ENCODE results near the gene ZNF454.

The ZNF454 gene

DNA sequence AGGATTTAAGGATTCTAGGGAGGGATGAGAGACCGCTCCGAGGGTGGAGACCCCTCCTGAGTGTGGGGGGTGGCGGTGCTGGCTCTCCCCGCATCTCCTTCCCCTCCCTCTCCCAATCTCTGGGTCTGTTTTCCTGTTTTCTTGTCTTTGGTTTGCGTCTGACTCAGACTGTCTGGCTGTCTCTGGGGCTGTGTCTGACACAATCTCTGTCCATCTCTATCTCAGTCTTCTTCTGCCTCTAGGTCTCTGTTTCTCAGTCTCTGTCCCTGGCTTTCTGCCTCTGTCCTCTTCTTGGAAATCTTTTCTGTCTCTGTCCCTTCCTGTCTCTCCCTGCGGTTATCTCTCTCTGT, 54.3 kb downstream of the ZNF454 start:
- peak; percentile 7 for DNase-seq
- in situ Hi-C loops (cut with HindIII; ENCODE audit: low pct_ligation_motif_present, low sequenced_read_pairs) = no loop called here
- TF ChIP-seq, protein P1, sequence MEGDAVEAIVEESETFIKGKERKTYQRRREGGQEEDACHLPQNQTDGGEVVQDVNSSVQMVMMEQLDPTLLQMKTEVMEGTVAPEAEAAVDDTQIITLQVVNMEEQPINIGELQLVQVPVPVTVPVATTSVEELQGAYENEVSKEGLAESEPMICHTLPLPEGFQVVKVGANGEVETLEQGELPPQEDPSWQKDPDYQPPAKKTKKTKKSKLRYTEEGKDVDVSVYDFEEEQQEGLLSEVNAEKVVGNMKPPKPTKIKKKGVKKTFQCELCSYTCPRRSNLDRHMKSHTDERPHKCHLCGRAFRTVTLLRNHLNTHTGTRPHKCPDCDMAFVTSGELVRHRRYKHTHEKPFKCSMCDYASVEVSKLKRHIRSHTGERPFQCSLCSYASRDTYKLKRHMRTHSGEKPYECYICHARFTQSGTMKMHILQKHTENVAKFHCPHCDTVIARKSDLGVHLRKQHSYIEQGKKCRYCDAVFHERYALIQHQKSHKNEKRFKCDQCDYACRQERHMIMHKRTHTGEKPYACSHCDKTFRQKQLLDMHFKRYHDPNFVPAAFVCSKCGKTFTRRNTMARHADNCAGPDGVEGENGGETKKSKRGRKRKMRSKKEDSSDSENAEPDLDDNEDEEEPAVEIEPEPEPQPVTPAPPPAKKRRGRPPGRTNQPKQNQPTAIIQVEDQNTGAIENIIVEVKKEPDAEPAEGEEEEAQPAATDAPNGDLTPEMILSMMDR (IDR thresholded peaks at IDR 0.05; ENCODE audit: low read depth, low read length, missing control alignments) = no peak
- H3K4me3 ChIP-seq (ENCODE audit: low read depth, low read length) = no peak overlapping the region
- H3K36me3 ChIP-seq (replicated peaks) = no peaks in the 10 kb centered on the region
- H3K27me3 ChIP-seq (replicated peaks) = peaks cover 17% of the 10 kb centered on the region
- no peak overlapping the region for H3K27ac ChIP-seq

DNA sequence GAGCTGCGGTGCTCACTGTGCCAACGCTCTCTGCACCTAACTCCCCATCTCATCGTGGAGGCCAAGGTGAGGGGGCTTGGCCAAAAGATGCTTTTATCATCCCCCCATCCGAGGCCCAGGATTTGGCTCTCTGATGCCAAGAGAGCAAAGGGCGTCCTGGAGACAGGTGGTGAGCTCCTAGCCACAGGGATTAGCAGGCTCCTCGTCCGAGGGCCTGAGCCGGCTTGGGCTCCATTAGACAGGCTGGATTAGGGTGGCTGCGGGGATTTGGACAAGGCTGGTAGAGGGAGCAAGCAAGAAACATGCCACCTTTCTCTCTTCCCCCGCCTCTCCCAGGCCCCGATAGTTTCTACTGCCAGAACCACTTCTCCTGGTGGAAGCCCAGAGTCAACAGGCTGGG, 55.2 kb downstream of the ZNF454 start:
- in situ Hi-C loops (cut with HindIII; ENCODE audit: low pct_ligation_motif_present, low sequenced_read_pairs) = no loop called here
- Histone ChIP-seq H3K4me3 (ENCODE audit: low read depth, low read length) (no peak overlapping the region), H3K27ac (no peak overlapping the region), H3K27me3 (replicated peaks) (peaks cover 17% of the 10 kb centered on the region), H3K36me3 (replicated peaks) (no peaks in the 10 kb centered on the region)
- no peak for DNase-seq
- TF ChIP-seq, protein P1 (IDR thresholded peaks at IDR 0.05; ENCODE audit: low read depth, low read length, missing control alignments) = no peak

DNA sequence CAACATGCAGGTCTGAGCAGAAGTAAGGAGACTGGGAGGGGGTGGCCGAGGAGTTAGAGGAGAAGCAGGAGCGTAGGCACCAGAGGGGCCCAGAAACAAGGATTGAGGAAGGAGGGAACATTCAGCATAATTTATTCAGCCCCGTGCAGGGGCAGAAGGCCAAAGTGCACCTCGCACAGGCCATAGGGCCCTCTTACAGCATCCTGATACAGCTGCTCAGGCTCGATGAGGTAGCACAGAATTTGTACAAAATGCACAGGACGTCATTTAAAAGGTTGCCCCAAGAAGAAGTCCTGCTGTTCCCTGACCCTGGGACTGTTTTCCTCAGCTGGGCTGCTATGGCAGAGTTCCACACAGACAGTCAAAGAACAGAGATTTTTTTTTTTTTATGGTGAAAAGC, 56.2 kb downstream of the ZNF454 start:
- in situ Hi-C loops (cut with HindIII; ENCODE audit: low pct_ligation_motif_present, low sequenced_read_pairs) = no loop called here
- Histone ChIP-seq H3K27ac (no peak overlapping the region), H3K36me3 (replicated peaks) (no peaks in the 10 kb centered on the region), H3K27me3 (replicated peaks) (peaks cover 17% of the 10 kb centered on the region), H3K4me3 (ENCODE audit: low read depth, low read length) (no peak overlapping the region)
- no peak for DNase-seq
- TF ChIP-seq, protein P1 (IDR thresholded peaks at IDR 0.05; ENCODE audit: low read depth, low read length, missing control alignments) = no peak

DNA sequence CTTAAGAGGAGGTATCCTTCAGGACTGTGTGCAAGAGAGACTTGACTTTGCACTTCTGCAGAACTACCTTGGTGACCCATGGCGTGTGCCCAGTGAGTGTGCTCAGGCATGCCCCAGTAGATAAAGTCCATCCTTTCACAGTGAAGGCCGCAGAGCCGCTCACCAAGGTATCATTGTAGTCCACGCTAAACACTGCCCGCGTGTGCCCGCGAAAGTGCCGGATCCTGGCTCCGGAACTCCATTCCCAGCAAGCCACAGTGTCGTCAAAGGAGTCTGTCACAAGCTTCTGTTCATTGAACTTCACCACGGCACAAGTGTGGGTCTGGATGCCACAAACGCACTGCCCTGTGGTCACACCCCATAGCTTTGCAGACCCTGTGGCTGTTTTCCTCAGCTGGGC, 57.4 kb downstream of the ZNF454 start:
- H3K36me3 ChIP-seq (replicated peaks) = no peaks in the 10 kb centered on the region
- in situ Hi-C loops (cut with HindIII; ENCODE audit: low pct_ligation_motif_present, low sequenced_read_pairs) = no loop called here
- no peak for DNase-seq
- no peak overlapping the region for H3K27ac ChIP-seq
- no peak overlapping the region for H3K4me3 ChIP-seq (ENCODE audit: low read depth, low read length)
- H3K27me3 ChIP-seq (replicated peaks) = peaks cover 17% of the 10 kb centered on the region
- TF ChIP-seq, protein P1 (IDR thresholded peaks at IDR 0.05; ENCODE audit: low read depth, low read length, missing control alignments) = no peak

DNA sequence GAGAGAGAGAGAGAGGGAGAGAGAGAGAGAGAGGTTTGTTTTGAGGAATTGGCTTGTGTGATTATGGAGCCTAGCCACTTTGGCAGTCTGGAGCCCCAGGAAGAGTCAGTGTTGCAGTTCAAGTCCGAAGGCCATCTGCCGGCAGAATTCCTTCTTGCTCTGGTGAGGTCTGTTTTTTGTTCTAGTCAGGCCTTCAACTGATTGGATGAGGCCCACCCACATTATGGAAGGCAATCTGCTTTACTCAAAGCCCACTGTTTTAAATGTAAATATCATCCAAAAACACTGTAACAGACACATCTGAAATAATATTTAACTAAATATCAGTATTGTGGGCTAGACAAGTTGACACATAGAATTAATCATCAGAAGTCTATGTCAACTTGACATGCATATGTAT, 65.6 kb downstream of the ZNF454 start:
- TF ChIP-seq, protein P1 (IDR thresholded peaks at IDR 0.05; ENCODE audit: low read depth, low read length, missing control alignments) = no peak
- DNase-seq = no peak
- in situ Hi-C loops (cut with HindIII; ENCODE audit: low pct_ligation_motif_present, low sequenced_read_pairs) = no loop called here
- Histone ChIP-seq H3K4me3 (ENCODE audit: low read depth, low read length) (no peak overlapping the region), H3K27me3 (replicated peaks) (no peaks in the 10 kb centered on the region), H3K36me3 (replicated peaks) (no peaks in the 10 kb centered on the region), H3K27ac (no peak overlapping the region)

DNA sequence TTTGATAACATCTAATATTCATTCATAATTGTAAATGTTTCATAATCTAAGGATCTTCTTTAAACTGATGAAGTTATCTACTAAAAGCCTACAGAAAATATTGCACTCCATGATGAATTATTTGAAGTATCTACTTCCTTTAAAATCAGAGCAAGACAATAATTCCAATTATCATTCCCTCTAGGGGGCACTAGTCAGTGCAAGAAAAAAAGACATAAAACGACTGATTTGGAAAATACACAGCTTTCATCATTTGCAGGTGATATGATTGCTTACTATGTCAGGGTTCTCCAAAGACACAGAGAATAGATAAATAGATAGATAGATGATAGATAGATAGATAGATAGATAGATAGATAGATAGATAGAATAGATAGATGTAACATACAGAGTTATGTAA, 67.7 kb downstream of the ZNF454 start:
- in situ Hi-C loops (cut with HindIII; ENCODE audit: low pct_ligation_motif_present, low sequenced_read_pairs) = no loop called here

More for the DNA sequence above, 67.7 kb downstream of the ZNF454 start:
- Histone ChIP-seq H3K27me3 (replicated peaks) (no peaks in the 10 kb centered on the region), H3K27ac (no peak overlapping the region), H3K4me3 (ENCODE audit: low read depth, low read length) (no peak overlapping the region), H3K36me3 (replicated peaks) (no peaks in the 10 kb centered on the region)
- TF ChIP-seq, protein P1 (IDR thresholded peaks at IDR 0.05; ENCODE audit: low read depth, low read length, missing control alignments) = no peak
- DNase-seq = no peak
